OCI-LY1 (cell line): ENCODE data around the gene CLSTN2.

ENCODE experiments used
- CTCF ChIP-seq: fragments of 200-600 bp; sonication (generic), shearing (Covaris generic); IDR thresholded peaks from 2 replicates; pipeline ENCODE4 v1.5.1; 2017; ENCODE audit warnings: mild to moderate bottlenecking, antibody characterized with exemption, low read length, moderate library complexity, mixed read lengths
- EZH2 ChIP-seq: fragments of 200-600 bp; sonication (generic), shearing (Covaris generic); IDR thresholded peaks from 2 replicates; pipeline ENCODE4 v1.8.0; 2017; ENCODE audit warnings: borderline replicate concordance, mixed run types, mild to moderate bottlenecking, antibody characterized with exemption, low read length, moderate library complexity, mixed read lengths

GRCh38 chr3:140018556-140018955 is 83.6 kb downstream of the CLSTN2 start:
- TF ChIP-seq CTCF (no peak), EZH2 (no peak)
